ENCODE results near the gene FUCA1.
"Not testable (repeated sequence)": the region's sequence is repeated elsewhere in the genome, so short reads cannot be mapped to it uniquely, and the experiment has no call there.

Gene FUCA1

DNA sequence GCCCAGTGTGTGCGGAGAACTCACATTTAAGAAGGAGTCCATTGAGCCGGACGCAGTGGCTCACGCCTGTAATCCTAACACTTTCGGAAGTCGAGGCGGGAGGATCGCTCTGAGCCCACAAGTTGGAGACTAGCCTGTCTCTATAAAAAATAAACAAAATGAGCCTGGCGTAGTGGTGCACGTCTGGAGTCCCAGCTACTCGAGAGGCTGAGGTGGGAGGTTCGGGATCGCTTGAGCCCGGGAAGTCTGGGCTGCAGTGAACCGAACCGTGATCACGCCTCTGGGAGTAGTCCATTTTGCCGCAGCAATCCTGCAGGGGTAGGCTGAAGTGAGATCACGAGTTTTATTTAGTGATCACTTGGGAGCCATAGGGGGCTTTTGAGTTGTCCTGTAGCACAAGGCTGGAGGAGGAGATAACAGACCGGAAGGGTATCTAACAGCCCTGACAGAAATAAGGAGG, 497 bp upstream of the FUCA1 start:
- Mint-ChIP-seq H3K4me3 (peak overlapping the region; percentile 83), H3K27ac (peak overlapping the region; percentile 57)
- no peak for ATAC-seq

GRCh38 chr1:23867542-23867894, 572 bp downstream of the FUCA1 start:
- Mint-ChIP-seq H3K27ac (peak overlapping the region; percentile 57), H3K4me1 (peaks cover 43% of the 10 kb centered on the region), H3K9me3 (peaks cover 4% of the 10 kb centered on the region), H3K4me3 (peak overlapping the region; percentile 83), H3K36me3 (peaks cover 7% of the 10 kb centered on the region), H3K27me3 (no peaks in the 10 kb centered on the region)
- no peak for ATAC-seq

More for the DNA sequence above, 497 bp upstream of the FUCA1 start:
- H3K27me3 Mint-ChIP-seq, result no peaks in the 10 kb centered on the region
- peaks cover 4% of the 10 kb centered on the region for H3K9me3 Mint-ChIP-seq
- peaks cover 47% of the 10 kb centered on the region for H3K4me1 Mint-ChIP-seq
- peaks cover 8% of the 10 kb centered on the region for H3K36me3 Mint-ChIP-seq

- no peak overlapping the region for H3K27ac Mint-ChIP-seq
- H3K4me3 Mint-ChIP-seq, result no peak overlapping the region
- no peak for ATAC-seq
- H3K36me3 Mint-ChIP-seq, result peaks cover 12% of the 10 kb centered on the region
- peaks cover 39% of the 10 kb centered on the region for H3K4me1 Mint-ChIP-seq
- H3K27me3 Mint-ChIP-seq, result no peaks in the 10 kb centered on the region
- peaks cover 4% of the 10 kb centered on the region for H3K9me3 Mint-ChIP-seq
Observed at GRCh38 chr1:23865543-23865930, 2.6 kb downstream of the FUCA1 start.

DNA sequence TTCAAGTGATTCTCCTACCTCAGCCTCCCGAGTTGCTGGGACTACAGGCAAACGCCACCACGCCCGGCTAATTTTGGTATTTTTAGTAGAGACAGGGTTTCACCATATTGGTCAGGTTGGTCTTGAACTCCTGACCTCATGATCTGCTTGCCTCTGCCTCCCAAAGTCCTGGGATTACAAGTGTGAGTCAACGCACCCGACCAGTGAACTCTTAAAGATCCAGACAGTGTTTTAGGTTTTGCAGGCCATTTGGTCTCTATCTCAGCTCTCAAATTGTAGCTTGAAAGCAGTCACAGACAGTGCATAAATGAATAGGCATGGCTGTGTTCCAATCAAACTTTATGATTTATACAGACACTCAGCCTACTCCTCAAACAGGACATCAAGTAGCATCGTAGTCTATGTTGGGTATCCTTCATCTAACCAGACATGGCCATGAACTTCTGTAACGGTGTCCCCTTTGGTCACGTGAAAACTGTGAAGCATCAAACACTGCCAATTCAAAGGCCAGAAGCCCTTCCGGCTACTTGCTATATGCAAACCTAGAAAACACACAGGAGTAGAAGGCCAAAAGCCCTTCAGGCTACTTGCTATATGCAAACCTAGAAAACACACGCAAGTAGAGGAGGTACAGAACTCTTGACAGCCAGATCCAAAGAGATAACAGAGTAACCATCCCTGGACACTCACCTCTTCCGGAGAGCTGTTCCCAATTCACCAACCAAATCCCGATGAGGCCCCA, 3.1 kb downstream of the FUCA1 start:
- no peak overlapping the region for H3K27ac Mint-ChIP-seq

DNA sequence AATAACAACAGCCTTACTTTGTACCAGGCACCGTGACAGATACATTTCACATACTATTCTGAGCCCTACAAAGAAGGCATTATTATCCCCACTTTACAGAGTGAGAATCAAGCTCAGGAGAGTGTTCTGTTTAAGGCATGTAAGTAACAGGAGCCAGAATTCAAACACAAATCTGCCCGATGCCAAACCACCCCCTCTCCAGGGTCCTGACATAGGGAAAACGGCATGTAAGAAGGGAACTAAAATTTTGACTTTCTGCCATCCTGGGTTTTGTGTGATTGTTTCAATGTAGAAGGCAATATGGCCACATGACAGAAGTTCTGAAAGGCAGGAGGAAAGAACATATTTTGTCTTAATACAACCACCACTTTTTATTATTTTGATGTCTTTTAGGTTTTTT, 5.5 kb downstream of the FUCA1 start:
- no peaks in the 10 kb centered on the region for H3K27me3 Mint-ChIP-seq
- no peak overlapping the region for H3K4me3 Mint-ChIP-seq
- H3K4me1 Mint-ChIP-seq, result peaks cover 20% of the 10 kb centered on the region
- no peak for ATAC-seq
- peaks cover 25% of the 10 kb centered on the region for H3K36me3 Mint-ChIP-seq
- H3K27ac Mint-ChIP-seq, result no peak overlapping the region
- no peaks in the 10 kb centered on the region for H3K9me3 Mint-ChIP-seq

More for the DNA sequence above, 3.1 kb downstream of the FUCA1 start:
- Mint-ChIP-seq H3K36me3 (peaks cover 12% of the 10 kb centered on the region), H3K27me3 (no peaks in the 10 kb centered on the region), H3K4me1 (peaks cover 36% of the 10 kb centered on the region), H3K9me3 (peaks cover 4% of the 10 kb centered on the region), H3K4me3 (no peak overlapping the region)
- ATAC-seq, result no peak

DNA sequence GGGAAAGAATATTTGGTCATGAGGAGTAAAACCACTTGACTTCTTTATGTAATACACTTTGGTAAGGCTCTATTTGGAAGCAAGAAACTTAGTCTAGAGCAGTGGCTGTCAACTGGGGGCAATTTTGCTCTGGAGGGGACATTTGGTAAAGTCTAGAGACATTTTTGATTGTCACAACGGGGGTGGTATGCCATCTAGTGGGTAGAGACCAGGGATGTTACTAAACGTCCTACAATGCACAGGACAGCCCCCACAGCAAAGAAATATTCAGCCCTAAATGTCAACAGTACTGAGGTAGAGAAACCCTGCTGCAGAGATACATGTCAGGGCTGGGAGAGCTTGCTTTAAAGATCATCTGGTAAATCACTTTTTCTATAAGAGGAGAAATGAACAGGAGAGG, 13.5 kb downstream of the FUCA1 start:
- no peak overlapping the region for H3K27ac Mint-ChIP-seq
- H3K36me3 Mint-ChIP-seq, result peaks cover 28% of the 10 kb centered on the region
- no peaks in the 10 kb centered on the region for H3K27me3 Mint-ChIP-seq
- H3K4me3 Mint-ChIP-seq, result no peak overlapping the region
- no peaks in the 10 kb centered on the region for H3K9me3 Mint-ChIP-seq
- ATAC-seq, result no peak
- peaks cover 7% of the 10 kb centered on the region for H3K4me1 Mint-ChIP-seq

DNA sequence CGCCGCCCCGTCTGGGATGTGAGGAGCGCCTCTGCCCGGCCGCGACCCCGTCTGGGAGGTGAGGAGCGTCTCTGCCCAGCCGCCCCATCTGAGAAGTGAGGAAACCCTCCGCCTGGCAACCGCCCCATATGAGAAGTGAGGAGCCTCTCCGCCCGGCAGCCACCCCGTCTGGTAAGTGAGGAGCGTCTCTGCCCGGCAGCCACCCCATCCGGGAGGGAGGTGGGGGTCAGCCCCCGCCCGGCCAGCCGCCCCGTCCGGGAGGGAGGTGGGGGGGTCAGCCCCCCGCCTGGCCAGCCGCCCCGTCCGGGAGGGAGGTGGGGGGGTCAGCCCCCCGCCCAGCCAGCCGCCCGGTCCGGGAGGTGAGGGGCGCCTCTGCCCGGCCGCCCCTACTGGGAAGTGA, 15.0 kb downstream of the FUCA1 start:
- peaks cover 34% of the 10 kb centered on the region for H3K36me3 Mint-ChIP-seq
- not testable (repeated sequence) for H3K4me1 Mint-ChIP-seq, H3K9me3 Mint-ChIP-seq, H3K27me3 Mint-ChIP-seq, H3K27ac Mint-ChIP-seq, H3K4me3 Mint-ChIP-seq, ATAC-seq

DNA sequence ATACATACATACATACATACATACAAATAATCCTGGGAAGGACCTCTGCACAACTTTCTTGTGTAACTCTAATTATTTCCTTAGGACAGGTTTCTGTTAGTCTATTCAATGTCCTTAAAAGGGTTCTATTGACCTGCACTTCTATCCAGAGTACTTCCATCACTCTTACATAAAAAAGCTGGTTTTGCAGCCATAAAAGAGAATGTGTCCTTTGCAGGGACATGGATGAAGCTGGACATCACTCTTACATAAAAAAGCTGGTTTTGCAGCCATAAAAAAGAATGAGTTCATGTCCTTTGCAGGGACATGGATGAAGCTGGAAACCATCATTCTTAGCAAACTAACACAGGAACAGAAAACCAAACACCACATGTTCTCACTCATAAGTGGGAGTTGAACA, 16.7 kb downstream of the FUCA1 start:
- not testable (repeated sequence) for H3K9me3 Mint-ChIP-seq, H3K4me1 Mint-ChIP-seq, H3K4me3 Mint-ChIP-seq, ATAC-seq, H3K27ac Mint-ChIP-seq, H3K27me3 Mint-ChIP-seq
- peaks cover 39% of the 10 kb centered on the region for H3K36me3 Mint-ChIP-seq

- Mint-ChIP-seq H3K9me3 (no peaks in the 10 kb centered on the region), H3K27me3 (no peaks in the 10 kb centered on the region), H3K4me3 (no peak overlapping the region), H3K4me1 (no peaks in the 10 kb centered on the region), H3K27ac (no peak overlapping the region), H3K36me3 (peaks cover 40% of the 10 kb centered on the region)
- ATAC-seq, result no peak
Observed at GRCh38 chr1:23848673-23849616, 19.1 kb downstream of the FUCA1 start.

DNA sequence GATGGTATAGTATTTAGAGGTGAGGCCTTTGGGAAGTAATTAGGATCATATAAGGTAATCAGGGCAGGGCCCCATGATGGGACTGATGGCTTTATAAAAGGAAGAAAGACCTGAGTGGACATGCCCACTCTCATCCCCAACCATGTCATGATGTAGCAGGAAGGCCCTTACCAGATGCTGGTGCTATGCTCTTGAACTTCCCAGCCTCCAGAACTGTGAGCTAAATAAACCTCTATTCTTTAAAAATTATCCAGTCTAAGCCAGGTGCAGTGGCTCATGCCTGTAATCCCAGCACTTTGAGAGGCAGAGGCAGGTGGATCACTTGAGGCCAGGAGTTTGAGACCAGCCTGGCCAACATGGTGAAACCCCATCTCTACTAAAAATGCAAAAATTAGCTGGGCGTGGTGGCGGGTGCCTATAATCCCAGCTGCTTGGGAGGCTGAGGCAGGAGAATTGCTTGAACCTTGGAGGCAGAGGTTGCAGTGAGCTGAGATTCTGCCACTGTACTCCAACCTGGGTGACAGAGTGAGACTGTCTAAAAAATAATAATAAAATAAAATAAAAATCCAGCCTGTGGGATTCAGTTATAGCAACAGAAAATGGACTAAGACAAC, 20.5 kb downstream of the FUCA1 start:
- not testable (repeated sequence) for H3K27ac Mint-ChIP-seq, H3K4me3 Mint-ChIP-seq, ATAC-seq

GRCh38 chr1:23845163-23845562, 22.9 kb downstream of the FUCA1 start:
- Mint-ChIP-seq H3K27ac (no peak overlapping the region), H3K36me3 (peaks cover 40% of the 10 kb centered on the region)

More for the DNA sequence above, 20.5 kb downstream of the FUCA1 start:
- peaks cover 40% of the 10 kb centered on the region for H3K36me3 Mint-ChIP-seq
- H3K9me3 Mint-ChIP-seq, H3K27me3 Mint-ChIP-seq, H3K4me1 Mint-ChIP-seq: not testable (repeated sequence)

GRCh38 chr1:23843644-23844043, 24.4 kb downstream of the FUCA1 start:
- no peak for ATAC-seq
- no peak overlapping the region for H3K4me3 Mint-ChIP-seq
- peaks cover 34% of the 10 kb centered on the region for H3K36me3 Mint-ChIP-seq
- H3K9me3 Mint-ChIP-seq, result no peaks in the 10 kb centered on the region
- H3K27me3 Mint-ChIP-seq, result no peaks in the 10 kb centered on the region
- peaks cover under 1% of the 10 kb centered on the region for H3K4me1 Mint-ChIP-seq
- H3K27ac Mint-ChIP-seq, result no peak overlapping the region

More at GRCh38 chr1:23845163-23845562, 22.9 kb downstream of the FUCA1 start:
- no peaks in the 10 kb centered on the region for H3K4me1 Mint-ChIP-seq
- H3K27me3 Mint-ChIP-seq, result no peaks in the 10 kb centered on the region
- no peaks in the 10 kb centered on the region for H3K9me3 Mint-ChIP-seq
- no peak for ATAC-seq
- H3K4me3 Mint-ChIP-seq, result no peak overlapping the region

DNA sequence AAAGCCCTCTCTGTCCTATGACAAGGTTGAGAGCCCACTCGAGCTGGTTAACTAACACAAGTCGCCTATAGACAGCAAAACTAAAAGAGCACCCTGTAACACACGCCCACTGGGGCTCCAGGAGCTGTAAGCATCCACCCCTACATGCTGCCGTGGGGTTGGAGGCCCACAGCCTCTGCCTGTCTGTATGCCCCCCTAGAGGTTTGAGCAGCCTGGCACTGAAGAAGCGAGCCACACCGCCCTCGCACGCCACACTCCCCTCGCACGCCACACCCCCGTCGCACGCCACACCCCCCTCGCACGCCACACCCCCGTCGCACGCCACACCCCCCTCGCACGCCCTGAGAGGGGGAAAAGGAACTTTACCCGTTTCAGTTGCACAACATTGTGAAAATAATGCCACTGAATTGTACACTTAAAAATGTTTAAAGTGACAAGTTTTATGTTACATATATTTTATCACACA, 29.7 kb downstream of the FUCA1 start:
- no peaks in the 10 kb centered on the region for H3K9me3 Mint-ChIP-seq
- peak overlapping the region; percentile 86 for H3K27ac Mint-ChIP-seq
- peak overlapping the region; percentile 72 for H3K4me3 Mint-ChIP-seq
- H3K4me1 Mint-ChIP-seq, result peaks cover 24% of the 10 kb centered on the region
- H3K36me3 Mint-ChIP-seq, result no peaks in the 10 kb centered on the region
- no peaks in the 10 kb centered on the region for H3K27me3 Mint-ChIP-seq
- ATAC-seq, result peak; percentile 99

GRCh38 chr1:23837908-23838307, 30.2 kb downstream of the FUCA1 start:
- no peaks in the 10 kb centered on the region for H3K27me3 Mint-ChIP-seq
- H3K9me3 Mint-ChIP-seq, result no peaks in the 10 kb centered on the region
- H3K4me3 Mint-ChIP-seq, result peak overlapping the region; percentile 72
- H3K4me1 Mint-ChIP-seq, result peaks cover 24% of the 10 kb centered on the region
- peak; percentile 4 for ATAC-seq
- H3K36me3 Mint-ChIP-seq, result no peaks in the 10 kb centered on the region
- peak overlapping the region; percentile 86 for H3K27ac Mint-ChIP-seq

DNA sequence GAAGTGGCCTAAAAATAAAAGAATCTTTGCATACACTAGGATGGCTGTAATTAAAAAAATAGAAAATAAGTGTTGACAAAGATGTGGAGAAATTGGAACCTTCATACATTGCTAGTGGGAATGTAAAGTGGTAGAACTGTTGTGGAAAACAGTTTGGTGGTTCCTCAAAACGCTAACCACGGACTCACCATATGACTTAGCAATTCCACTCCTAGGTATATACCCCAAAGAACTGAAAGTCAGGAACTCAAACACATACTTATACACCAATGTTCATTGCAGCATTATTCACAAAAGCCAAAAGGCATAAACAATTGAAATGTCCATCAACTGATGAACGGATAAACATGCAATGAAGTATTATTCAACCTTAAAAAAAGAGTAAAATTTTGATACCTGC, 32.1 kb downstream of the FUCA1 start:
- H3K9me3 Mint-ChIP-seq, result no peaks in the 10 kb centered on the region
- H3K4me3 Mint-ChIP-seq, result no peak overlapping the region
- ATAC-seq, result peak; percentile 62
- peaks cover 24% of the 10 kb centered on the region for H3K4me1 Mint-ChIP-seq
- no peaks in the 10 kb centered on the region for H3K27me3 Mint-ChIP-seq
- no peak overlapping the region for H3K27ac Mint-ChIP-seq
- H3K36me3 Mint-ChIP-seq, result no peaks in the 10 kb centered on the region

All from stimulated activated memory B cell treated with anti-CD40 and anti-IgM and Interleukin-4, amounts not matched to agents 10 μg/mL and 1 μg/mL and 100 μg/mL, for 72 hours (primary cell).